ENCODE results near the gene PHETA1.
"Not testable (repeated sequence)": the region's sequence is repeated elsewhere in the genome, so short reads cannot be mapped to it uniquely, and the experiment has no call there.

Gene PHETA1

GRCh38 chr12:111377440-111377839, 8.5 kb upstream of the PHETA1 start:
- H3K4me3 ChIP-seq (ENCODE audit: low read depth, low read length) = no peak overlapping the region

- H3K4me3 ChIP-seq (ENCODE audit: low read depth, low read length) = not testable (repeated sequence)
Observed at GRCh38 chr12:111373231-111373630, 4.3 kb upstream of the PHETA1 start.

- H3K4me3 ChIP-seq (ENCODE audit: low read depth, low read length) = peak overlapping the region; percentile 72
Observed at GRCh38 chr12:111369496-111370220, 763 bp upstream of the PHETA1 start.

GRCh38 chr12:111368291-111368787, 556 bp downstream of the PHETA1 start:
- peak overlapping the region; percentile 72 for H3K4me3 ChIP-seq (ENCODE audit: low read depth, low read length)

- H3K4me3 ChIP-seq (ENCODE audit: low read depth, low read length) = no peak overlapping the region
Observed at GRCh38 chr12:111367661-111368221, 1.2 kb downstream of the PHETA1 start.

GRCh38 chr12:111366583-111366982, 2.3 kb downstream of the PHETA1 start:
- H3K4me3 ChIP-seq (ENCODE audit: low read depth, low read length) = no peak overlapping the region

GRCh38 chr12:111366075-111366474, 2.8 kb downstream of the PHETA1 start:
- H3K4me3 ChIP-seq (ENCODE audit: low read depth, low read length) = no peak overlapping the region

GRCh38 chr12:111363578-111363977, 5.3 kb downstream of the PHETA1 start:
- H3K4me3 ChIP-seq (ENCODE audit: low read depth, low read length) = no peak overlapping the region

GRCh38 chr12:111362687-111363475, 6.0 kb downstream of the PHETA1 start:
- no peak overlapping the region for H3K4me3 ChIP-seq (ENCODE audit: low read depth, low read length)

GRCh38 chr12:111361717-111362576, 6.9 kb downstream of the PHETA1 start:
- H3K4me3 ChIP-seq (ENCODE audit: low read depth, low read length) = no peak overlapping the region

GRCh38 chr12:111361073-111361716, 7.7 kb downstream of the PHETA1 start:
- no peak overlapping the region for H3K4me3 ChIP-seq (ENCODE audit: low read depth, low read length)

GRCh38 chr12:111360325-111360930, 8.5 kb downstream of the PHETA1 start:
- H3K4me3 ChIP-seq (ENCODE audit: low read depth, low read length) = no peak overlapping the region

GRCh38 chr12:111359914-111360276, 9.0 kb downstream of the PHETA1 start:
- H3K4me3 ChIP-seq (ENCODE audit: low read depth, low read length) = no peak overlapping the region

- no peak overlapping the region for H3K4me3 ChIP-seq (ENCODE audit: low read depth, low read length)
Observed at GRCh38 chr12:111359231-111359913, 9.5 kb downstream of the PHETA1 start.

GRCh38 chr12:111355201-111355925, 13.5 kb downstream of the PHETA1 start:
- H3K4me3 ChIP-seq (ENCODE audit: low read depth, low read length) = no peak overlapping the region

- no peak overlapping the region for H3K4me3 ChIP-seq (ENCODE audit: low read depth, low read length)
Observed at GRCh38 chr12:111354511-111354910, 14.4 kb downstream of the PHETA1 start.

- no peak overlapping the region for H3K4me3 ChIP-seq (ENCODE audit: low read depth, low read length)
Observed at GRCh38 chr12:111353603-111354295, 15.1 kb downstream of the PHETA1 start.

- no peak overlapping the region for H3K4me3 ChIP-seq (ENCODE audit: low read depth, low read length)
Observed at GRCh38 chr12:111353026-111353425, 15.9 kb downstream of the PHETA1 start.
